GM19372 (cell line): ENCODE results near the gene SAMD4A.

Experiments
- ATAC-seq: cut with Tn5 transposase; IDR thresholded peaks from one replicate; pipeline ENCODE4 v1.9.1; 2021; ENCODE audit warnings: mild to moderate bottlenecking, low read depth, moderate library complexity; ENCODE audit not compliant: unreplicated experiment

SAMD4A gene

GRCh38 chr14:54773171-54774006 lies 206.5 kb downstream of the SAMD4A start:
- ATAC-seq: no peak

- ATAC-seq: no peak
Measured at GRCh38 chr14:54774824-54775223, 207.9 kb downstream of the SAMD4A start.

- ATAC-seq: no peak
Measured at GRCh38 chr14:54775486-54776140, 208.7 kb downstream of the SAMD4A start.

GRCh38 chr14:54776361-54777001 lies 209.6 kb downstream of the SAMD4A start:
- no peak for ATAC-seq

DNA sequence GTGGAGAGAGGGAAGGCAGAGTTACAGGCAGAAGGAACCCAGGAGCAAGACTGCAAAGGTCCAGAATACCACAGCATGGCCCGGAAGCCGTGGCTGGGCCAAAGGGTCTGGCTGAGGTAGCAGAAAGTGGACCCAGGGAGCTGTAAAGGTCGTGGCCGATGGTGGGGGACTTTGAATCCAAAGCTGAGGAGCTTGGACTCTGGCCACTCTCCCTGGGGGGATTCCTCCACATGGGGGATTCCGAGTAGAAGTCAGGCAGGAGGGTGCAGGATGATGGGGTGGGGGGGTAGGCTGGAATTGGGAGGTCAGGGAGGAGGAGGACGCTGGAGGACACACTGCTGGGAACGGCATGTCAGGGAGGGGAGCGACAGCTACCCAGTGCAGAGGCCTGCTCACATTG lies 210.5 kb downstream of the SAMD4A start:
- ATAC-seq: no peak

GRCh38 chr14:54778618-54779345 lies 211.9 kb downstream of the SAMD4A start:
- ATAC-seq: no peak

DNA sequence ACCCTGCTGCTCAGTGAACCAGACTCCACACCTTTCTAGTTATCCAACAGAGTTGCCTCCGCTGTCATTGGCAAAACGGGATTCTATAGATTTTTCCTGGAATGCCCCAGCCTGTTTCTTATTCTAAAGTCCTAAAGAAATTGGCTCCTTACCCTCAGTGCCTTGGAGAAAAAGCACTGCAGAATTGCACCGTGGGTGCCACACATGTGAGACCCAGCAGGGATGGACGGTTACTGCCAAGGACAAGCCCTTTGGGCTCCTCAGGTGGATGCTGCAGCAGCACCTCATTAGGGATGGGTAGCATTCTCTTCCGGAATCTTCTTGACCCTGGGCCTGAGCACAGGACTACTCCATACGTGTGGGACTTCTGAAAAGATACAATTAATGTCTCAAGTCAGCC lies 214.2 kb downstream of the SAMD4A start:
- ATAC-seq: no peak

DNA sequence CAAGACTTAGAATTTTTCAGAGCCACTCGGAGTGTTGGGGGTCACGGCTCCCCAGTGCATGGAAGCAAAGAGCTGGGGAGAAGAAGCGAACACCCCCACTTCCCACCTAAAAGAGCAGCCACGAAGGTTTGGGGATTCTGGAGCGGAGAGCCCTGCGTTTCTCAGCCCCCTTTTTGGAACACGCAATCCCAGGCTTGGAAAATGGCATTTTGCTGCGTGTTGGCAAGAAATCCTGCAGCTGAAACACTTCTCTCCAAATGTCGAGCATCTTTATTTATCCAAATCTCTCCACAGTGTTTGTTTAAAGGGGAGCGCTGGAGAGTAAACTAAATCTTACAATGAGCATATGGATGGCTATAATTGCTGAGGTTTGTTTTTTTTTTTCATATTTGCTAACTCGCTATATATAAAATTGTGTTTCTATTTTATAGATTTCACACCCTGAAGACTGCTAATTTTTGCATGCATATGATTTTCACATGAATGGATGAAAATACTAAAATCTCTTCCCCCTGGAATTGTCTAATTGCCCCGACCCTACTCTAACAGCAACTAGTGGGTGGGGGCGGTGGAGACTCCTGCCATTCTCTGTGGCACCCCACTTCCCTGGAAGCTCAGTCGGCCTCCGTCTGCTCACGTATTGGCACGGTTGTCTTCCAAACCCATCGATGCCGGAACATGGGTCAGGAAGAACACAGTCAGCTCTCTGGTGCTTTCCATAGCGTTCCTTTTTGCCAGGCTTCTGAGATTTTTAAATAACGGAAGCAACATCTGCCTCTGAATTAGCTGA lies 215.2 kb downstream of the SAMD4A start:
- ATAC-seq: no peak

GRCh38 chr14:54782751-54783659 lies 216.1 kb downstream of the SAMD4A start:
- peak; percentile 78 for ATAC-seq

- no peak for ATAC-seq
Measured at GRCh38 chr14:54783660-54784015, 216.7 kb downstream of the SAMD4A start.

DNA sequence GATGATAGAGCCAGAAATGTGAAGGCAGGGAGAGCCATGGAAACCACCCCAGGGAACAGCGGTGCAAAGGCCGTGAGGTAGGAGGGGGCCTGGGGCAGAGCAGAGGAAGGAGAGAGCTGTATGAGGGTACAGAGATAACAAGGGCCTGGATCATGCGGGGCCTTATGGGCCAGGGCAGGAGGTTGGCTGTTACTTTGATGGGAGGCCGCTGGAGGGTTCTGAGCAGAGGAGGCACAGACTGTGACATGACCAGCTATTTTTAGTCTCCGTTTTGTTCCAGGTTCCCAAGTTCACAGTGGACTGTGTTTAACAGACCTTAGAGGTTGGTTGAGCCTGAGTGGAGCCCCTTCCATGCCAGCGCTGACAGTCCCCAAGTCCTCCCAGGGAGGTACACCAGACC lies 217.1 kb downstream of the SAMD4A start:
- no peak for ATAC-seq

- ATAC-seq: no peak
Measured at GRCh38 chr14:54784657-54785056, 217.7 kb downstream of the SAMD4A start.

DNA sequence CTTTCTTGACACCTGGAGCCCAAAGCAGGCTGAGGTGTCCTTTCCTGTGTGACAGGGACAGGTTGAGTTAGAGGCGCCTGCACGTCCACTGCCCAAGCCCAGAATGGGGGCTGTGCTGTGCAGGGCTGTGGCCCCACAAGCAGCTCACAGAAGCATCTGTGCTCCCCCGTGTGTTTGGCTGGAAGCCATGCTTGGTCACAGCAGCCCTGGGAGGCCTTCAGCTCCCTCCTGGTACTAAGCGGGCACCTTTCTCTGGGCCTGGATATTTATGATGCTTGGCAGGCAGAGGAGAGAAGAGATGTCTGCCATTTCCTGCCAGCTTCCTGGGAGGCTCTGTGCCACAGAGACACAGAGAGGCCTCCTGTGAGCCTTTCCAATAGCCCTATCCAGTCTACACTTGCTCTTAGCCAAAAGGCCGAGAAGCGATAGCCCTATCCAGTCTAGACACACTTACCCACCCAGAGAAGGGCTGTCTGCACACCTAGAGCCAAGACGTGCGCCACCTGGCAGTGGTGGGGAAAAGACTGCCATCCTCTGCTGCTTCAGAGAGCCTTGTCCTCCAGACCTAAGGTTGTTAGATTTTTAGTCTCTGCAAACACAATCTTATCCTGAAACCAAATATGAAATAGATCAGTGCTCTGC lies 218.3 kb downstream of the SAMD4A start:
- no peak for ATAC-seq

- ATAC-seq: no peak
Measured at GRCh38 chr14:54785778-54786770, 219.1 kb downstream of the SAMD4A start.

- ATAC-seq: no peak
Measured at GRCh38 chr14:54786838-54787237, 219.9 kb downstream of the SAMD4A start.

- no peak for ATAC-seq
Measured at GRCh38 chr14:54787261-54787660, 220.3 kb downstream of the SAMD4A start.

DNA sequence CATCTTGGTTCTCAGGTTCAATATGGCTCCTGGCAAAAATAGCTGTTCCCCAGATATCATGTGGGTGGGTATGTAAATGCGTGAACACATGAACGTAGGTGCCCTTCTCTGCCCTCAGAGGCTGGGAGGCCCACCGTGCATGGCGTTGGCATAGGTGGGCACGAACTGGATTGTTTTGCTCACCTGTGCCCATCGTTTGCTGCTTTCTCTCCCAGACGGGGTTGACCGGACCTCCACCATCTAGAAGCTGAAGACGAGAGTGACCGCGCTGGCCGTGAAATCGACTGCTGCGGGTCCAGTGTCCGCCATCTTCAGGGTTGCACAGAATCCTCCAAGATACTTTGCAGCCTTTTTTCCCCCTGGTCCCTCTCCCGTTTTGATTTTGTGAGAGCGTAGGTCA lies 221.8 kb downstream of the SAMD4A start:
- ATAC-seq: no peak

DNA sequence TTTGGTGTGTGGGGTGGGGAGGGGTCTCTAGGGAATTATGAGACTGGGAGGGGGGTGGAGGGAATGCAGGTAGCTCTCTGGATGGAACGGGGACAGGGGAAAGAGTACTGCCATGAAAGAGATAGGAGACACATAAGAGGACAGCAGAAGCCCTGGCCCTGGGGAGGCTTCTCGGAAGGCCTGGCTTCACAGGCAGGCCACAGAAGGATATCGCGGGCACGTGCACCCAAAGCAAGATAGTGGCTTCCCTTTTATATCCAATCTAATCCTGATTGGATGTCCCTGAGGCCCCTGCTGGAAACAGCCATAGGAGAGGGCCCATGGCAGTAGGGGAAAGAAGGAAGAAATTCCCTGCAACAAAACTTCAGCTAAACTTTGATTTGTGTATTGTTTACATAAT lies 222.2 kb downstream of the SAMD4A start:
- no peak for ATAC-seq
